A549 (cell line): ENCODE data around the gene SEMA7A. TPM values are rescaled to one million over a fixed set of nuclear protein-coding genes. Genes with fewer than 3 reads are reported as not detected.

Source experiments
- ATAC-seq, 2 experiments: fragments of 200-7000 bp in 1 of 2; fragments of >200 bp in 1 of 2; cut with Nextera tagmentation in 1 of 2; cut with Tn5 transposase in 1 of 2; 3 replicates each; pipeline versions ENCODE4 v1.8.0 to v1.9.1; 2018 to 2020; ENCODE audit warnings: mild to moderate bottlenecking in 1 of 2, moderate library complexity in 1 of 2
- CTCF ChIA-PET: fragments of 300-600 bp; sonication (Branson Sonifier 250); formaldehyde crosslinking; extraction: SDS; loops from one replicate; lab custom pipeline; 2021; ENCODE audit warnings: antibody characterized with exemption, inconsistent platforms; lab: Yijun Ruan, JAX
- POLR2A ChIA-PET: fragments of 350-600 bp; formaldehyde crosslinking; extraction: SDS; loops from one replicate; lab custom pipeline; 2021; ENCODE audit warnings: antibody characterized with exemption, inconsistent platforms; lab: Yijun Ruan, JAX
- DNase-seq, 2 experiments: peaks; one replicate each; pipeline versions ENCODE4 v3.0.0 to v3.0.0-alpha.2; 2011 to 2016; ENCODE audit warnings: low read depth in 1 of 2, low spot score in 1 of 2
- FAIRE-seq: peaks from 2 replicates; lab custom pipeline; 2011; peaks lifted over from hg19 to GRCh38; lab: Jason Lieb, UNC
- H3K27ac ChIP-seq, 2 experiments: fragments of >200 bp; sonication (Bioruptor Twin); formaldehyde crosslinking; 3 replicates each; pipeline ENCODE4 v1.5.1; 2016 to 2017
- H3K4me1 ChIP-seq: fragments of >200 bp; sonication (Bioruptor Twin); formaldehyde crosslinking; 3 replicates; pipeline ENCODE4 v1.6.1; 2016
- H3K4me2 ChIP-seq: fragments of >200 bp; sonication (Bioruptor Twin); formaldehyde crosslinking; 3 replicates; pipeline ENCODE4 v1.6.1; 2016
- H3K4me3 ChIP-seq: fragments of >200 bp; sonication (Bioruptor Twin); formaldehyde crosslinking; 3 replicates; pipeline ENCODE4 v1.5.1; 2016
- H3K9me3 ChIP-seq: fragments of >200 bp; sonication (Bioruptor Twin); formaldehyde crosslinking; 3 replicates; pipeline ENCODE4 v1.6.1; 2016
- CEBPB ChIP-seq, 2 experiments: fragments of >200 bp in 1 of 2; sonication (Bioruptor Twin) in 1 of 2; formaldehyde crosslinking in 1 of 2; IDR thresholded peaks; 2 replicates each; pipeline ENCODE4 v1.6.1; 2012 to 2016
- E2F6 ChIP-seq: IDR thresholded peaks from 2 replicates; pipeline ENCODE4 v1.6.1; 2012; ENCODE audit warnings: low read depth, borderline replicate concordance
- EHMT2 ChIP-seq: fragments of 200-600 bp; sonication (generic); IDR thresholded peaks from 2 replicates; pipeline ENCODE4 v1.6.1; 2016; ENCODE audit warnings: antibody characterized with exemption, low read depth, mild to moderate bottlenecking, moderate library complexity
- EP300 ChIP-seq, 2 experiments: fragments of >200 bp; sonication (Bioruptor Twin); formaldehyde crosslinking; IDR thresholded peaks; 2 replicates in 1 of 2; 3 replicates in 1 of 2; pipeline ENCODE4 v1.6.1; 2016 to 2017
- ESRRA ChIP-seq: fragments of 150-350 bp; IDR thresholded peaks from 2 replicates; pipeline ENCODE4 v1.6.1; 2014; ENCODE audit warnings: mild to moderate bottlenecking, low read length, borderline replicate concordance
- FOSL2 ChIP-seq, 2 experiments: fragments of 450-650 bp in 1 of 2; fragments of >200 bp in 1 of 2; sonication (Bioruptor Twin) in 1 of 2; formaldehyde crosslinking; IDR thresholded peaks; 2 replicates each; pipeline versions ENCODE4 v1.5.0 to v1.6.1; 2016 to 2020; ENCODE audit warnings: mild to moderate bottlenecking in 1 of 2, moderate library complexity in 1 of 2
- JUN ChIP-seq, 2 experiments: fragments of >200 bp; sonication (Bioruptor Twin); formaldehyde crosslinking; IDR thresholded peaks; 2 replicates in 1 of 2; 3 replicates in 1 of 2; pipeline ENCODE4 v1.6.1; 2016 to 2017
- KDM1A ChIP-seq: fragments of 200-600 bp; sonication (generic); IDR thresholded peaks from 2 replicates; pipeline ENCODE4 v1.6.1; 2016; ENCODE audit warnings: low read depth, mild to moderate bottlenecking
- KDM5A ChIP-seq: fragments of 200-600 bp; sonication (generic); IDR thresholded peaks from 2 replicates; pipeline ENCODE4 v1.6.1; 2016; ENCODE audit warnings: antibody characterized with exemption, mild to moderate bottlenecking
- MAZ ChIP-seq: fragments of 150-350 bp; IDR thresholded peaks from 2 replicates; pipeline ENCODE4 v1.6.1; 2014; ENCODE audit warnings: antibody characterized with exemption, low read depth, low read length, borderline replicate concordance
- MYC ChIP-seq: IDR thresholded peaks from 2 replicates; pipeline ENCODE4 v1.6.1; 2012; ENCODE audit warnings: mild to moderate bottlenecking, inconsistent platforms, low read length, improper control_type of control experiment, borderline replicate concordance
- NFE2L2 ChIP-seq: fragments of 150-350 bp; conservative IDR thresholded peaks from 2 replicates; pipeline ENCODE4 v1.6.1; 2014; ENCODE audit warnings: low read length
- NPAS2 ChIP-seq: fragments of 250-450 bp; sonication (Bioruptor Pico); IDR thresholded peaks from 2 replicates; pipeline ENCODE4 v1.8.0; 2022; ENCODE audit warnings: mild to moderate bottlenecking, moderate library complexity, borderline replicate concordance
- NR3C1 ChIP-seq: fragments of >200 bp; sonication (Bioruptor Twin); formaldehyde crosslinking; IDR thresholded peaks from 3 replicates; pipeline ENCODE4 v1.6.1; 2017
- PHF8 ChIP-seq: fragments of 200-600 bp; sonication (generic); IDR thresholded peaks from 2 replicates; pipeline ENCODE4 v1.6.1; 2016; ENCODE audit warnings: low read depth, mild to moderate bottlenecking, antibody characterized with exemption, moderate library complexity, borderline replicate concordance
- POLR2AphosphoS2 ChIP-seq: conservative IDR thresholded peaks from 2 replicates; pipeline ENCODE4 v1.6.1; 2012; ENCODE audit warnings: low read length, improper control_type of control experiment, inconsistent platforms
- RAD21 ChIP-seq, 2 experiments: fragments of >200 bp in 1 of 2; sonication (Bioruptor Twin) in 1 of 2; formaldehyde crosslinking in 1 of 2; IDR thresholded peaks in 1 of 2; conservative IDR thresholded peaks in 1 of 2; 2 replicates in 1 of 2; 3 replicates in 1 of 2; pipeline ENCODE4 v1.6.1; 2012 to 2018; ENCODE audit warnings: inconsistent platforms in 1 of 2
- TP53 ChIP-seq: fragments of 250-450 bp; sonication (Bioruptor Pico); IDR thresholded peaks from 2 replicates; pipeline ENCODE4 v1.5.0; 2021; ENCODE audit warnings: mild to moderate bottlenecking, moderate library complexity
- ZC3H11A ChIP-seq: fragments of 450-650 bp; IDR thresholded peaks from 2 replicates; pipeline ENCODE4 v1.6.1; 2014; ENCODE audit warnings: antibody characterized with exemption, mild to moderate bottlenecking
- ZNF302 ChIP-seq: fragments of 250-450 bp; sonication (Bioruptor Pico); IDR thresholded peaks from 2 replicates; pipeline ENCODE4 v1.9.0; 2021; ENCODE audit warnings: inconsistent platforms, mild to moderate bottlenecking, moderate library complexity
- WGBS: methylation state at CpG from one replicate; pipeline ENCODE4 v1.1.6; 2017; ENCODE audit errors: missing lambda C conversion rate; 5-methylcytosine and 5-hydroxymethylcytosine counted together
- polyA plus RNA-seq, 4 experiments: library from polyadenylated mRNA; depleted of rRNA in 3 of 4; stranded (reverse); fragments of >200 nt; fragmentation: RNase III in 1 of 4; extraction: RNeasy Plus Mini Kit Qiagen cat#74134 plus additional on column Dnase treatment in 1 of 4; gene quantifications; 2 replicates in 3 of 4; 3 replicates in 1 of 4; pipeline ENCODE4 v1.2.3, GENCODE V29; 2011 to 2017
- TF ChIP-seq, protein P1 (sequence below): fragments of 250-450 bp; sonication (Bioruptor Pico); IDR thresholded peaks from 2 replicates; pipeline ENCODE4 v1.5.0; 2020; ENCODE audit warnings: low read depth, mild to moderate bottlenecking, moderate library complexity
- TF ChIP-seq, protein P2 (sequence below): IDR thresholded peaks from 2 replicates; pipeline ENCODE4 v1.6.1; 2012
- TF ChIP-seq, protein P3 (sequence below): fragments of >200 bp; sonication (Bioruptor Twin); formaldehyde crosslinking; IDR thresholded peaks from 2 replicates; pipeline ENCODE4 v1.6.1; 2016

The SEMA7A gene
- polyA plus RNA-seq, 2 of the 4 experiments (the other 2 are of a cell fraction) = 0.44 to 1.2 TPM

GRCh38 chr15:74377831-74378766 lies 55.7 kb downstream of the SEMA7A start:
- FAIRE-seq = no peak
- POLR2A ChIA-PET = interaction anchor here (1.0 kb wide), 1 partner anchor 83 kb away, joined by 3 read pairs; the partner anchor contains the start of gene UBL7
- no peak overlapping the region for H3K4me2 ChIP-seq

GRCh38 chr15:74376825-74377581 lies 56.8 kb downstream of the SEMA7A start:
- POLR2A ChIA-PET = no interaction called here
- DNase-seq (no peak), FAIRE-seq (no peak), ATAC-seq (no peak)
- no peak overlapping the region for H3K4me2 ChIP-seq
- H3K27ac ChIP-seq = no peak overlapping the region
- H3K4me3 ChIP-seq = no peak overlapping the region
- TF ChIP-seq EP300 (IDR thresholded peaks at IDR 0.05) (no peak), KDM5A (no peak), ESRRA (no peak), JUN (IDR thresholded peaks at IDR 0.05) (no peak), E2F6 (no peak), FOSL2 (IDR thresholded peaks at IDR 0.05) (no peak), FOSL2 (CRISPR knock-in tag; IDR thresholded peaks at IDR 0.05) (no peak), NR3C1 (no peak)
- TF ChIP-seq, protein P1, sequence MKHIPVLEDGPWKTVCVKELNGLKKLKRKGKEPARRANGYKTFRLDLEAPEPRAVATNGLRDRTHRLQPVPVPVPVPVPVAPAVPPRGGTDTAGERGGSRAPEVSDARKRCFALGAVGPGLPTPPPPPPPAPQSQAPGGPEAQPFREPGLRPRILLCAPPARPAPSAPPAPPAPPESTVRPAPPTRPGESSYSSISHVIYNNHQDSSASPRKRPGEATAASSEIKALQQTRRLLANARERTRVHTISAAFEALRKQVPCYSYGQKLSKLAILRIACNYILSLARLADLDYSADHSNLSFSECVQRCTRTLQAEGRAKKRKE (CRISPR knock-in tag) = no peak
- TF ChIP-seq, protein P2, sequence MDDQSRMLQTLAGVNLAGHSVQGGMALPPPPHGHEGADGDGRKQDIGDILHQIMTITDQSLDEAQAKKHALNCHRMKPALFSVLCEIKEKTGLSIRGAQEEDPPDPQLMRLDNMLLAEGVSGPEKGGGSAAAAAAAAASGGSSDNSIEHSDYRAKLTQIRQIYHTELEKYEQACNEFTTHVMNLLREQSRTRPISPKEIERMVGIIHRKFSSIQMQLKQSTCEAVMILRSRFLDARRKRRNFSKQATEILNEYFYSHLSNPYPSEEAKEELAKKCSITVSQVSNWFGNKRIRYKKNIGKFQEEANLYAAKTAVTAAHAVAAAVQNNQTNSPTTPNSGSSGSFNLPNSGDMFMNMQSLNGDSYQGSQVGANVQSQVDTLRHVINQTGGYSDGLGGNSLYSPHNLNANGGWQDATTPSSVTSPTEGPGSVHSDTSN = no peak
- no peaks in the 10 kb centered on the region for H3K9me3 ChIP-seq
- CTCF ChIA-PET = interaction anchor here (0.7 to 23.0 kb wide), 6 partner anchors 15 to 407 kb away, joined by 3 to 681 read pairs (median 4); partner anchors contain the start of gene SEMA7A
- H3K4me1 ChIP-seq = peaks cover 7% of the 10 kb centered on the region
- 88% methylated on average over 4 of the region's 6 CpGs for WGBS

More at GRCh38 chr15:74377831-74378766, 55.7 kb downstream of the SEMA7A start:
- peaks cover 7% of the 10 kb centered on the region for H3K4me1 ChIP-seq
- 80% methylated on average over 15 of the region's 15 CpGs for WGBS
- no peak for TF ChIP-seq ZC3H11A
- TF ChIP-seq NPAS2 (CRISPR knock-in tag) = no peak
- CTCF ChIA-PET = interaction anchor here (0.7 to 23.0 kb wide), 5 partner anchors 11 to 392 kb away, joined by 3 to 681 read pairs (median 3); partner anchors contain the start of gene SEMA7A
- DNase-seq = no peak
- no peak for ATAC-seq
- no peak overlapping the region for H3K4me3 ChIP-seq
- H3K9me3 ChIP-seq = no peaks in the 10 kb centered on the region
- no peak overlapping the region for H3K27ac ChIP-seq

- ChIA-PET CTCF (interaction anchor here (0.5 to 23.0 kb wide), 20 partner anchors 9 to 775 kb away, joined by 3 to 681 read pairs (median 4); partner anchors contain the start of genes SEMA7A and UBL7), POLR2A (no interaction called here)
- Histone ChIP-seq H3K4me3 (no peak overlapping the region), H3K4me1 (peaks cover 7% of the 10 kb centered on the region), H3K4me2 (no peak overlapping the region), H3K27ac (no peak overlapping the region), H3K9me3 (no peaks in the 10 kb centered on the region)
- no peak for FAIRE-seq
- no peak for DNase-seq
- TF ChIP-seq EHMT2 = no peak
- TF ChIP-seq KDM1A = no peak
- TF ChIP-seq, protein P3, sequence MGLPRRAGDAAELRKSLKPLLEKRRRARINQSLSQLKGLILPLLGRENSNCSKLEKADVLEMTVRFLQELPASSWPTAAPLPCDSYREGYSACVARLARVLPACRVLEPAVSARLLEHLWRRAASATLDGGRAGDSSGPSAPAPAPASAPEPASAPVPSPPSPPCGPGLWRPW = no peak
- no peak for TF ChIP-seq MAZ
- TF ChIP-seq PHF8 = no peak
- no peak for TF ChIP-seq MYC
- TF ChIP-seq NFE2L2 = no peak
- TF ChIP-seq CEBPB (IDR thresholded peaks at IDR 0.05) = no peak
- no peak for TF ChIP-seq TP53 (CRISPR knock-in tag)
- TF ChIP-seq ZNF302 (CRISPR knock-in tag) = no peak
- TF ChIP-seq POLR2AphosphoS2 = no peak
- TF ChIP-seq FOSL2 (IDR thresholded peaks at IDR 0.05) = no peak
- TF ChIP-seq FOSL2 (CRISPR knock-in tag; IDR thresholded peaks at IDR 0.05) = no peak
- no peak for TF ChIP-seq RAD21 (conservative IDR thresholded peaks at IDR 0.05 in 1 of 2, IDR thresholded peaks at IDR 0.05 in 1 of 2)
- ATAC-seq = no peak
- WGBS = 80% methylated on average over 1 of the region's 1 CpG
Measured at GRCh38 chr15:74376226-74376625, 57.5 kb downstream of the SEMA7A start.
